Body of pancreas (tissue), 4 donors: ENCODE data around the gene BLTP2.

Source experiments
- POLR2A ChIP-seq, 3 donors: fragments of 450-650 bp; IDR thresholded peaks; one replicate each; pipeline ENCODE4 v1.6.1; 2016; ENCODE audit warnings: antibody characterized with exemption in 3 of 3, mild to moderate bottlenecking in 2 of 3
- TF ChIP-seq, protein P1 (sequence below), 7 experiments: fragments of 450-650 bp in 4 of 7; fragments of 200-600 bp in 3 of 7; sonication (generic) in 3 of 7; IDR thresholded peaks; one replicate each; pipeline ENCODE4 v1.5.1; 2016 to 2019; ENCODE audit warnings: antibody characterized with exemption in 7 of 7

DNA sequence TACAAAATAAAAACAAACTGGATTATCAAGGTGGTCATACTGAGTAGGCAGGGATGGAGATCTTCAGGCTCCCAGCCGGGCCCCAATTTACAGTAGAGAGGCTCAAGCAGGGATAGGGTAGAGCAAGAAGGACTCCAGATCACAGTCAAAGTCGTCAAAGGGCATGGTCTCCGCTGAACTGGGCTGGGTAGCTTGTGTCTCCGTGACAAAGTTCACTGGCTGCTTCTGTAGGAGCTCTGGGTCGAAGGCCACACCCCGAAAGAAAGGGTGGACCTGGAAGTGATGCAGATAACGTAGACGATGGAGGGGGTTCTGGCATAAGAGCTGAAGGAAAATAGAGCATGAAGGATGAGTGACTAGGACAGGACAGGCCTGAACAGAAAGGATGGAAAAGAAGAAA is 34.6 kb downstream of the BLTP2 start:
- TF ChIP-seq, protein P1, sequence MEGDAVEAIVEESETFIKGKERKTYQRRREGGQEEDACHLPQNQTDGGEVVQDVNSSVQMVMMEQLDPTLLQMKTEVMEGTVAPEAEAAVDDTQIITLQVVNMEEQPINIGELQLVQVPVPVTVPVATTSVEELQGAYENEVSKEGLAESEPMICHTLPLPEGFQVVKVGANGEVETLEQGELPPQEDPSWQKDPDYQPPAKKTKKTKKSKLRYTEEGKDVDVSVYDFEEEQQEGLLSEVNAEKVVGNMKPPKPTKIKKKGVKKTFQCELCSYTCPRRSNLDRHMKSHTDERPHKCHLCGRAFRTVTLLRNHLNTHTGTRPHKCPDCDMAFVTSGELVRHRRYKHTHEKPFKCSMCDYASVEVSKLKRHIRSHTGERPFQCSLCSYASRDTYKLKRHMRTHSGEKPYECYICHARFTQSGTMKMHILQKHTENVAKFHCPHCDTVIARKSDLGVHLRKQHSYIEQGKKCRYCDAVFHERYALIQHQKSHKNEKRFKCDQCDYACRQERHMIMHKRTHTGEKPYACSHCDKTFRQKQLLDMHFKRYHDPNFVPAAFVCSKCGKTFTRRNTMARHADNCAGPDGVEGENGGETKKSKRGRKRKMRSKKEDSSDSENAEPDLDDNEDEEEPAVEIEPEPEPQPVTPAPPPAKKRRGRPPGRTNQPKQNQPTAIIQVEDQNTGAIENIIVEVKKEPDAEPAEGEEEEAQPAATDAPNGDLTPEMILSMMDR (IDR thresholded peaks at IDR 0.05): no peak
- no peak for TF ChIP-seq POLR2A (IDR thresholded peaks at IDR 0.05)
